Measurements from ENCODE around the gene ADIPOR1. TPM values are rescaled to one million over a fixed set of nuclear protein-coding genes. Genes with fewer than 3 reads are reported as not detected.
"Not testable (repeated sequence)": the region's sequence is repeated elsewhere in the genome, so short reads cannot be mapped to it uniquely, and the experiment has no call there.

Gene ADIPOR1
- polyA plus RNA-seq, 1 donor, result 64.9 TPM

DNA sequence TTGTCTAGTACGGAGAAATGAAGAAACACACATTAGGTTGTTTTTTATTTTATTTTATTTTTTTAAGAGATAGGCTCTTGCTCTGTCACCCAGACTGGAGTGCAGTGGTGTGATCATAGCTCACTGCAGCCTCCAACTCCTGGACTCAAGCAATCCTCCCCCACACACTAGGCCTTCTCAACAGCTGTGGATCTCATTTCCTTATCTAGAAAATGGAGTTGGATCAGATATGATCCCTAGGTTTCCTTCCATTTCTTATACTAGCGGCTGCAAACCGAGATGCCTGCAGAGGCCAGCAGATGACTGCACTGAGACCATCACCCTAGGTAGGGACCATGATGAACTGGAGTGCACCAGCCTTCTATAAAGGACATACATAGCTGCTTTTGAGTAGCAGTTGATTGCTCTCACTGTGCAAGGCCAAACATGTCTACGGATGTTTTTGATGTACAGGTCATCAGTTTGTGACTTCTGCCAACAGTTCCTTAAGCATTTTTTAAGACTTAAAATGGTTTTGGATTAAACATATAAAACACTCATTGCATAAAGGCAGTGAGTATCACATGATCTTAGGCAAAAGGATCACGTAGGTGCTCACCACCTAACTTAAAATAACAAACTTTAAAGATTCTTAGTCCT, 19.7 kb downstream of the ADIPOR1 start:
- no peak for DNase-seq (ENCODE audit: low read depth)

DNA sequence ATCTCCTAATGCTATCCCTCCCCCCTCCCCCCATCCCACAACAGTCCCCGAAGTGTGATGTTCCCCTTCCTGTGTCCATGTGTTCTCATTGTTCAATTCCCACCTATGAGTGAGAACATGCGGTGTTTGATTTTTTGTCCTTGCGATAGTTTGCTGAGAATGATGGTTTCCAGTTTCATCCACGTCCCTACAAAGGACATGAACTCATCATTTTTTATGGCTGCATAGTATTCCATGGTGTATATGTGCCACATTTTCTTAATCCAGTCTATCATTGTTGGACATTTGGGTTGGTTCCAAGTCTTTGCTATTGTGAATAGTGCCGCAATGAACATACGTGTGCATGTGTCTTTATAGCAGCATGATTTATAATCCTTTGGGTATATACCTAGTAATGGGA, 21.7 kb downstream of the ADIPOR1 start:
- DNase-seq (ENCODE audit: low read depth), result not testable (repeated sequence)

DNA sequence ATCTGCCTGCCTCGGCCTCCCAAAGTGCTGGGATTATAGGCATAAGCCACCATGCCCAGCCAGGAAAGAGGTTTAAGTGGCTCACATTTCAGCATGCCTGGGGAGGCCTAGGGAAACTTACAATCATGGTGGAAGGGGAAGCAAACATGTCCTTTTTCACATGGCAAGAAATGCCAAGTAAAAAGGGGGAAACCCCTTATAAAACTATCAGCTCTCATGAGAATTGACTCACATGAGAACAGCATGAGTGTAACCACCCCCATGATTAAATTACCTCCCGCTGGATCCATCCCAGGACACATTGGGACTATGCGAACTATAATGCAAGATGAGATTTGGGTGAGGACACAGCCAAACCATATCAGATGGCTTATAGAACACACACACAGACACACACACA, 22.3 kb downstream of the ADIPOR1 start:
- DNase-seq (ENCODE audit: low read depth), result no peak

DNA sequence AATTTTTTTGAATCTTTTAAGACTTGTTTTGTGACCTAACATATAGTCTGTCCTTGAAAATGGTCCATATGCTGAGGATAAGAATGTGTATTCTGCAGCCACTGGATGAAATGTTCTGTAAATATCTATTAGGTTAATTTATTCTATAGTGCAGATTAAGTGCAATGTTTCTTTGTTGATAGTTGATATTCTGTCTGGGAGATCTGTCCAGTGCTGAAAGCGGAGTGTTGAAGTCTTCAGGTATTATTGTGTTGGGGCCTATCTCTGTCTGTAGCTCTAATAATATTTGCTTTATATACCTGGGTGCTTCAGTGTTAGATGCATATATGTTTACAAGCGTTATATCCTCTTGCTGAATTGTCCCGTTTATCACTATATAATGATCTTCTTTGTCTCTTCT, 23.4 kb downstream of the ADIPOR1 start:
- no peak for DNase-seq (ENCODE audit: low read depth)

DNA sequence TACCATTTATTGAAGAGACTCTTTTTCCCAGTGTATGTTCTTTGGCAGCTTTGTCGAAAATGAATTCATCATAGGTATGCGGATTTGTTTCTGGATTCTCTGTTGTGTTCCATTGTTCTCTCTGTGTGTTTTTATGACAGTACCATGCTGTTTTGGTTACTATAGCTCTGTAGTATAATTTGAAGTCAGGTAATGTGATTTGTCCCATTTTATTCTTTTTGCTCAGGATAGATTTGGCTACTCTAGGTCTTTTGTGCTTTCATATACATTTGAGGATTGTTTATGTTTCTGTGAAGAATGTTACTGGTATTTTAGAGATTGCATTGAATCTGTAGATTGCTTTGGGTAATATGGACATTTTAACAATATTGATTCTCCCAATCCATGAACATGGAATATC, 25.6 kb downstream of the ADIPOR1 start:
- DNase-seq (ENCODE audit: low read depth), result no peak

DNA sequence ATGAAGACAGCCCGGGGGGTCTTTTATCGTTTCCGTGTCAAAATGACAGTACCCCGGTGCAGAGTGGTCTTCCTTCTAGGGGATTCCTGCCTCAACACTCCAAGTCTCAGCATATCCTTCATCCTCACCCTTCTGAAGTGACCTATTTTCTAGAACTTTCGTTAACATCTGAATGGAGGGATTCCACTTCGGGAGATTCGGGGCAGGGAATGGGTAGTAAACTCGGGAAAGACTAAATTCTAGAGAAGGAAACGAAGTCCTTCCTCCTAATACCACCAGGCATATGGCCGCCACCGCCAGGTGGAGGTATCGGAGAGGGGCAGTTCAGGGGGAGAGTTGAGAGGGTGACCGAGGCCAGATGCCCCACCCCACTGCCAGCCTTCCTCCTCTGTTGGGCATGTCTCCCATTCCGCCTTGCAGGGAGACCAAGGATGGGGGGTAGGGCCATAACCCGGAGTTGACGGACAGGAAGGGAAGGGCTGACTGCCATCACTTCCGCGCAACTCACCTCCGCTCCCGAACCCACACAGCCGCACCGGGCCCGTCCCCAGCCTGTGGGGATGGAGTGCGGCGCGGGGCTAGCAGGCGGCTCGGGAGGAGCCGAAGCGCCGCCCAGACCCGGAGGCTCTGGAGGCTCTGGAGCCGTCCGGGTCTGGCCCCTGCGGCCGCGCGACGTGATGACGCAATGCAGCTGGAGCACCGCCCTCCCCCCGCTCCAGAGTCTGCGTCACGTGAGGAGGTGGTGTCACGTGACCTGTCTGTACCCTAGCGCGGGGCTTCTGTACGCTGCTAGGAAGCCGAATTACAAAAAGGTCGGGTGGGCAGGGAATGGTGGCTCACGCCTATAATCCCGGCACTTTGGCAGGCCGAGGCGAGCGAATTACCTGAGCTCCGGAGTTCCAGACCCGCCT, 31.3 kb downstream of the ADIPOR1 start, which contains the start of gene KLHL12:
Gene KLHL12, minus strand, starts transcription at position 654 of the 911 bp plus-strand sequence. CDS start 2,072 bp downstream, outside the sequence.
- DNase-seq (ENCODE audit: low read depth), result peak; percentile 86

DNA sequence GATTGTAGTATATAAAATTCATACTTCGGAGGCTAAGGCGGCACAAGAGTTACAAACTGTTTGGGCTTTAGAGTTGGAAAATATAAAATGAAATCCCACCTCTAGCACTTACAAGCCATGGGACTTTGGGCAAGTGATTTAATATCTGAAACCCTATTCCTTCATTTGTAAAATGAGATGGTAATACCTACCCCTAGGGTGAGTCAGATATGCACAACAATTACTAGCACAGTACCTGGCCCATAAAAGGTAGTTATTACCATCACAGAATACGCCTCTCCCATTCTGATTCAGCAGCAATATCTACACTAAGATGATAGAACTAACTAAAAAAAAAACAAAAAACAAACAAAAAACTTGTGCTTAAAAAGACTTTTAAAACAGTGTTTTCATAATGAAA, 34.6 kb downstream of the ADIPOR1 start:
- DNase-seq (ENCODE audit: low read depth), result no peak

DNA sequence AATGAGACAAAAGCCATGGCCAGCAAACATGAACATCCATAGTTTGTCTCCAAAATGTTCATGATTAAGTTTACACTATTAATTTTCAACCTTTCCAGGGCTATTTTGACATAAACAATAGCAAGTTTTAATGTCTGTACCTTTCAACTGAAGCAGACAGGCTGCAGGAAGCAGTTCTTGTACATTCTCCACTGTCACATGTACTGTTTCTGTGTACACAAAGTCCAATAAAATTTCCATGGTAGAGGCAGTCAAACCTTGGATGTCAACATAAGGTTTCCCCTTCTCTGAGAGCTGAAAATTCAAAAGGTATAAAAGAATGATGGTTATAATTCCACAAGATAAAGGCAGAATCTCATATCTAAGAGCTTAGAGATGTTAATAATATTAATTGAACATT, 38.5 kb downstream of the ADIPOR1 start:
- no peak for DNase-seq (ENCODE audit: low read depth)

DNA sequence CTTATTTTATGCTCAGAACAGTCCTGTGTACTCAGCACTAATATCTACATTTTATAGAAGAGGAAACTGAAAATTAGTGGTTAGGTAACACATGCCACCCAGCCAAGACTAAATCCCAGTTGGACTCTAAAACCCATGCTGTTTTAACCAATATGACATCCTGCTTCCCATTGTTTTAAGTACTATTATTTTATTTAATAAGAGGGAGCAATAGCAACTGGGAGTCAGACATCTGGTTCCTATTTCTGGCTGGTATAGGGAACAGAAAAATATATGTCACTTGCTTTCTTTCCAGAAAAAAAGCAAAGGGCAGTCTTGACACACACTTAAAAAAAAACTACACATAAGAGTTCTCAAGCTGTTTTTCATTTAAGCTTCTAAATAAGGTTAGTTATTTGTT, 43.0 kb downstream of the ADIPOR1 start:
- no peak for DNase-seq (ENCODE audit: low read depth)

DNA sequence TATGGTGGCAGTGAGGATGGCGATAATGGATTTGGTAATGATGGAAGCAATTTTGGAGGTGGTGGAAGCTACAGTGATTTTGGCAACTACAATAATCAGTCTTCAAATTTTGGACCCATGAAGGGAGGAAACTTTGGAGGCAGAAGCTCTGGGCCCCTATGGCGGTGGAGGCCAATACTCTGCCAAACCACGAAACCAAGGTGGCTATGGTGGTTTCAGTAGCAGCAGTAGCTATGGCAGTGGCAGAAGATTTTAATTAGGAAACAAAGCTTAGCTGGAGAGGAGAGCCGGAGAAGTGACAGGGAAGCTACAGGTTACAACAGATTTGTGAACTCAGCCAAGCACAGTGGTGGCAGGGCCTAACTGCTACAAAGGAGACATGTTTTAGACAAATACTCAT, 45.6 kb downstream of the ADIPOR1 start:
- not testable (repeated sequence) for DNase-seq (ENCODE audit: low read depth)

DNA sequence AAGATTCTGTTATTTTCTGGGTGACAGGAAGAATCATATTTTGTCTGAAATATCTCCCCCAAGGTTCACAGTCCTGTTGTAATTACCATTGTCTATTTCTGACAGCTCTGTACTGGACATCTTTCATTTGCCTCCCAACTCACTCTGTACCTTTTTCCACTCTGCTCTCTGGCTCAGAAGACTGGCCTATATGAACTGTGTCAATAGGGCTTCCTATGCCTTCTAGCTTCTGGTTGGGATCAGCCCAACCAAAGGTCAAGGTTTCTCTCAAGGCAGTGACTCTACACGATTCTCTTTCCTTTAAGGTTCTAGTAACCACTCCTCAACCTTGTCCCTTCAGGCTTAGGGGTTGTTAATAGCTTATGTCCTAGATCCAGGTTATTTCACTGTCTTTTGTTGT, 48.6 kb downstream of the ADIPOR1 start:
- no peak for DNase-seq (ENCODE audit: low read depth)

DNA sequence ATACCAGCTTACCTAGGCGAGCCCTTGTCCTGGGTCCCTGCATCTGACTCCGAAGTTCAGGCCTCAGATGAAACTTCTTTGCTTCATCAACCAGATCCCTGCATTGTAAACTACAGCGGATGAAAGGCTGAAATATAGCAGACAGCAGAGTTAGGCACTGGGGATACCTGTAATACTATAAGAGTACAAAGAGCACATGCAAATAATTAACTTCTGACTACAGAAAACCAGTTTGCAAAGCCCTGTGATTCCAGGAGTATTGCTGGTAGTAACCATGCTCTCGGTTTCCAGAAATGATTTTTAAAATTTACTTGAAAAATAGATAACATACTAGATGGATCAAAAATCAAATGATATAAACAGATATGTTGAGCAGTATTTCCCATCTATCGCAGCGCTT, 49.1 kb downstream of the ADIPOR1 start:
- no peak for DNase-seq (ENCODE audit: low read depth)

DNA sequence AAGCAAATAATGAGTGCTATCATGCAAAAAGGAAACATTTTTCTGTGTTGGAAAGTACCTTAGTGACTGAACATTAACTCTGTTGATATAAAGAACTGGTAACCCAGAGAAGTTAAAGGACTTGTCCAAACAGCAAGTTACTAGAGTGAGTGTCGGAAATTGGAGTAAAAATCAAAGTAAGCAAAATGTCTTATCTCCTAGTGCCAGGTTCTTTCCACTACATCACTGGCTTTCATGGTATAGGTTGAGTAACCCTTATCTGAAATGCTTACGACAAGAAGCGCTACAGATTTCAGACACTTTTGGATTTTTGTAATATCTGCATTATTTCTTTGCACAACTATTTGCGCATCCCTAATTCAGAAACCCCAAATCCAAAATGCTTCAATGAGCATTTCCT, 52.8 kb downstream of the ADIPOR1 start:
- no peak for DNase-seq (ENCODE audit: low read depth)

DNA sequence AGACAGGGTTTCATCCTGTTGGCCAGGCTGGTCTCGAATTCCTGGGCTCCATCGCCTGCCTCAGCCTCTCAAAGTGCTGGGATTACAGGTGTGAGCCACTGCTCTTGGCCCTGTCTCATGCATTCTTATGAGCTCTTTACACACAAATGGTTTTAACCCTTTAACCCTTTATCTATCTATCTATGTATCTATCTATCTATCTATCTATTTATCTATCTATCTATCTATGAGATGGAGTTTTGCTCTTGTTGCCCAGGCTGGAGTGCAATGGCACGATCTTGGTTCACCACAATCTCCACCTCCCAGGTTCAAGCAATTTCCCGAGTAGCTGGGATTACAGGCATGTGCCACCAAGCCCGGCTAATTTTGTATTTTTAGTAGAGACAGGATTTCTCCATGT, 54.3 kb downstream of the ADIPOR1 start:
- not testable (repeated sequence) for DNase-seq (ENCODE audit: low read depth)

DNA sequence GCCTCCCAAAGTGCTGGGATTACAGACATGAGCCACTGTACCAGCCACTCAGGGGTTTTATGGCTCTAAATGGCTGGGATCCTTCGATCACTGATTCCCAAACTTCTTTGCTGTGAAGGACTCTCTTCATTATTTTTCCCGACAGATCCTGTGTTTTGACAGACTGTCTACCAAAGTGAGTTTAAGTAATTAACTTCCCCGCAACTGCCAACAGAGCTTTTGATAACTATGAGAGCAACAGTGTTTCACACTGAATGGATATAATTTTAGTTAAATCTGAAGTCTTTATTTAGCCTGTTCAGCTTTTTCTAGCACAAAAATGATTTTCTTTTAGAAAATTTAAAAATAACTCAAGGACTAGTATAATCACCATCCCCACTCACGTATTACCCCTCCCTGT, 56.6 kb downstream of the ADIPOR1 start:
- DNase-seq (ENCODE audit: low read depth), result no peak

DNA sequence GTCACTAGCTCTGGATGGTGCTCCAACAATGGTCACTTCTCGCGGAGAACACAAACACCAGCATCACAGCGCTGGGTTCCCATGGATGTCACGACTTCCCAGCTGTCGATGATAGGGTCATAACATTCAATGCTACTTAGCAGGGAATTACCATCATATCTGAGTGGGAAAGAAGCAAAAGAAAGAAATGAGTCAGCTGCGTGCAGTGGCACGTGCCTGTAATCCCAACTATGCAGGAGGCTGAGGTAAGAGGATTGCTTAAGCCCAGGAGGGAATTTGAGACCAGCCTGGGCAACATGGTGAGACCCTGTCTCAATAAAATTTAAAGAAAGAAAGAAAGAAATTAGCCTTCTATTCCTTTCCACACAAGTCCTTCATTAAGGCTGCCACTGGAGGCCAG, 65.6 kb downstream of the ADIPOR1 start:
- DNase-seq (ENCODE audit: low read depth), result no peak

Other genes starting within 250 kb of the ADIPOR1 start
- gene SYT2, start 247.9 kb downstream of the ADIPOR1 start, polyA plus RNA-seq (ENCODE audit: insufficient read length), result 0.63 TPM
- 42.9 TPM for gene KDM5B, start 149.9 kb downstream of the ADIPOR1 start, polyA plus RNA-seq (ENCODE audit: insufficient read length)
- gene PCAT6, start 147.4 kb downstream of the ADIPOR1 start, polyA plus RNA-seq (ENCODE audit: insufficient read length), result 1.6 TPM
- gene RABIF, start 69.2 kb downstream of the ADIPOR1 start, polyA plus RNA-seq (ENCODE audit: insufficient read length), result 6.6 TPM
- gene KLHL12, start 31.1 kb downstream of the ADIPOR1 start, polyA plus RNA-seq (ENCODE audit: insufficient read length), result 18.7 TPM
- gene CYB5R1, start 8.9 kb upstream of the ADIPOR1 start, polyA plus RNA-seq (ENCODE audit: insufficient read length), result 85.2 TPM
- gene TMEM183A, start 49.1 kb upstream of the ADIPOR1 start, polyA plus RNA-seq (ENCODE audit: insufficient read length), result 34.3 TPM
- gene PPFIA4, start 68.2 kb upstream of the ADIPOR1 start, polyA plus RNA-seq (ENCODE audit: insufficient read length), result 62.1 TPM
- 442 TPM for gene MYOG, start 127.7 kb upstream of the ADIPOR1 start, polyA plus RNA-seq (ENCODE audit: insufficient read length)
- gene ADORA1, start 169.4 kb upstream of the ADIPOR1 start, polyA plus RNA-seq (ENCODE audit: insufficient read length), result 5.3 TPM
- 278 TPM for gene MYBPH, start 217.5 kb upstream of the ADIPOR1 start, polyA plus RNA-seq (ENCODE audit: insufficient read length)
- 1.1 TPM for gene CHI3L1, start 228.4 kb upstream of the ADIPOR1 start, polyA plus RNA-seq (ENCODE audit: insufficient read length)